ENCODE results near the gene EIF4ENIF1. TPM values are rescaled to one million over a fixed set of nuclear protein-coding genes. Genes with fewer than 3 reads are reported as not detected.
"Not testable (repeated sequence)": the region's sequence is repeated elsewhere in the genome, so short reads cannot be mapped to it uniquely, and the experiment has no call there.

Gene EIF4ENIF1
- total RNA-seq, 2 donors from 2014 or later, result 46.9 to 48.6 TPM

GRCh38 chr22:31488988-31489617 is 539 bp downstream of the EIF4ENIF1 start:
- Mint-ChIP-seq H3K27me3 (ENCODE audit: low read depth) (no peaks in the 10 kb centered on the region), H3K27ac (peak overlapping the region; percentile 93), H3K9me3 (no peaks in the 10 kb centered on the region), H3K36me3 (ENCODE audit: insufficient read depth in 2 of 2) (peaks cover 11 to 21% of the 10 kb centered on the region in 2 donors), H3K4me3 (peak overlapping the region; percentile 86 to 97), H3K4me1 (ENCODE audit: low read depth) (peaks cover 68% of the 10 kb centered on the region)
- ATAC-seq (replicated peaks in 1 of 2) (peak; percentile 41 to 44), DNase-seq (peak; percentile 43 to 44)

GRCh38 chr22:31488346-31488883 is 1.2 kb downstream of the EIF4ENIF1 start:
- Mint-ChIP-seq H3K9me3 (no peaks in the 10 kb centered on the region), H3K36me3 (ENCODE audit: insufficient read depth in 2 of 2) (peaks cover 11 to 23% of the 10 kb centered on the region in 2 donors), H3K27ac (peak overlapping the region; percentile 93), H3K4me1 (ENCODE audit: low read depth) (peaks cover 65% of the 10 kb centered on the region), H3K27me3 (ENCODE audit: low read depth) (no peaks in the 10 kb centered on the region), H3K4me3 (peak overlapping the region; percentile 86 to 97)
- ATAC-seq (replicated peaks in 1 of 2), result no peak
- DNase-seq, result no peak

- Mint-ChIP-seq H3K4me3 (peak overlapping the region; percentile 33 to 67), H3K27ac (peak overlapping the region; percentile 66)
Measured at GRCh38 chr22:31486951-31487350, 2.7 kb downstream of the EIF4ENIF1 start.

GRCh38 chr22:31486369-31486768 is 3.3 kb downstream of the EIF4ENIF1 start:
- not testable (repeated sequence) for H3K27ac Mint-ChIP-seq; H3K4me3 Mint-ChIP-seq; DNase-seq; ATAC-seq (replicated peaks in 1 of 2); H3K9me3 Mint-ChIP-seq; H3K27me3 Mint-ChIP-seq (ENCODE audit: low read depth)
- peaks cover 13 to 38% of the 10 kb centered on the region in 2 donors for H3K36me3 Mint-ChIP-seq (ENCODE audit: insufficient read depth in 2 of 2)
- peaks cover 72% of the 10 kb centered on the region for H3K4me1 Mint-ChIP-seq (ENCODE audit: low read depth)

More at GRCh38 chr22:31486951-31487350, 2.7 kb downstream of the EIF4ENIF1 start:
- Mint-ChIP-seq H3K27me3 (ENCODE audit: low read depth) (no peaks in the 10 kb centered on the region), H3K9me3 (no peaks in the 10 kb centered on the region), H3K36me3 (ENCODE audit: insufficient read depth in 2 of 2) (peaks cover 11 to 32% of the 10 kb centered on the region in 2 donors), H3K4me1 (ENCODE audit: low read depth) (peaks cover 72% of the 10 kb centered on the region)
- no peak for ATAC-seq (replicated peaks in 1 of 2)
- no peak for DNase-seq

- H3K27me3 Mint-ChIP-seq (ENCODE audit: low read depth); H3K9me3 Mint-ChIP-seq; H3K4me3 Mint-ChIP-seq; ATAC-seq (replicated peaks in 1 of 2); DNase-seq: not testable (repeated sequence)
- H3K27ac Mint-ChIP-seq, result peak overlapping the region; percentile 68
- peaks cover 54% of the 10 kb centered on the region for H3K4me1 Mint-ChIP-seq (ENCODE audit: low read depth)
- peaks cover 10 to 56% of the 10 kb centered on the region in 2 donors for H3K36me3 Mint-ChIP-seq (ENCODE audit: insufficient read depth in 2 of 2)
Measured at GRCh38 chr22:31482470-31482869, 7.2 kb downstream of the EIF4ENIF1 start.

- ATAC-seq (replicated peaks in 1 of 2) (no peak), DNase-seq (no peak)
- Mint-ChIP-seq H3K27me3 (ENCODE audit: low read depth) (no peaks in the 10 kb centered on the region), H3K36me3 (ENCODE audit: insufficient read depth in 2 of 2) (peaks cover 6 to 56% of the 10 kb centered on the region in 2 donors), H3K4me1 (ENCODE audit: low read depth) (peaks cover 56% of the 10 kb centered on the region), H3K4me3 (no peak overlapping the region), H3K9me3 (no peaks in the 10 kb centered on the region), H3K27ac (no peak overlapping the region)
Measured at GRCh38 chr22:31481129-31481528, 8.5 kb downstream of the EIF4ENIF1 start.

- Mint-ChIP-seq H3K36me3 (ENCODE audit: insufficient read depth in 2 of 2) (peaks cover 6 to 46% of the 10 kb centered on the region in 2 donors), H3K4me3 (no peak overlapping the region), H3K4me1 (ENCODE audit: low read depth) (peaks cover 35% of the 10 kb centered on the region), H3K27me3 (ENCODE audit: low read depth) (no peaks in the 10 kb centered on the region), H3K9me3 (no peaks in the 10 kb centered on the region), H3K27ac (no peak overlapping the region)
- DNase-seq (no peak), ATAC-seq (replicated peaks in 1 of 2) (no peak)
Measured at GRCh38 chr22:31477329-31477728, 12.3 kb downstream of the EIF4ENIF1 start.

GRCh38 chr22:31475800-31476199 is 13.8 kb downstream of the EIF4ENIF1 start:
- ATAC-seq (replicated peaks in 1 of 2) (no peak), DNase-seq (no peak)
- peaks cover 22% of the 10 kb centered on the region for H3K4me1 Mint-ChIP-seq (ENCODE audit: low read depth)
- H3K36me3 Mint-ChIP-seq (ENCODE audit: insufficient read depth in 2 of 2), result peaks cover 5 to 39% of the 10 kb centered on the region in 2 donors
- H3K27me3 Mint-ChIP-seq (ENCODE audit: low read depth), result no peaks in the 10 kb centered on the region
- H3K27ac Mint-ChIP-seq, result no peak overlapping the region
- H3K9me3 Mint-ChIP-seq, result no peaks in the 10 kb centered on the region
- no peak overlapping the region for H3K4me3 Mint-ChIP-seq

GRCh38 chr22:31474743-31475142 is 14.9 kb downstream of the EIF4ENIF1 start:
- ATAC-seq (replicated peaks in 1 of 2) (no peak), DNase-seq (no peak)
- H3K4me1 Mint-ChIP-seq (ENCODE audit: low read depth), result peaks cover 22% of the 10 kb centered on the region
- no peaks in the 10 kb centered on the region for H3K9me3 Mint-ChIP-seq
- H3K36me3 Mint-ChIP-seq (ENCODE audit: insufficient read depth in 2 of 2), result peaks cover 3 to 31% of the 10 kb centered on the region in 2 donors
- H3K27me3 Mint-ChIP-seq (ENCODE audit: low read depth), result no peaks in the 10 kb centered on the region
- H3K4me3 Mint-ChIP-seq, result no peak overlapping the region
- H3K27ac Mint-ChIP-seq, result no peak overlapping the region

- Mint-ChIP-seq H3K4me3 (no peak overlapping the region), H3K4me1 (ENCODE audit: low read depth) (peaks cover 11% of the 10 kb centered on the region), H3K27me3 (ENCODE audit: low read depth) (no peaks in the 10 kb centered on the region), H3K27ac (peak overlapping the region; percentile 68), H3K9me3 (no peaks in the 10 kb centered on the region), H3K36me3 (ENCODE audit: insufficient read depth in 2 of 2) (peaks cover 3 to 34% of the 10 kb centered on the region in 2 donors)
- no peak for ATAC-seq (replicated peaks in 1 of 2)
- DNase-seq, result no peak
Measured at GRCh38 chr22:31465307-31465706, 24.3 kb downstream of the EIF4ENIF1 start.

GRCh38 chr22:31461699-31462098 is 27.9 kb downstream of the EIF4ENIF1 start:
- Mint-ChIP-seq H3K9me3 (no peaks in the 10 kb centered on the region), H3K27ac (no peak overlapping the region), H3K4me1 (ENCODE audit: low read depth) (peaks cover 10% of the 10 kb centered on the region), H3K27me3 (ENCODE audit: low read depth) (no peaks in the 10 kb centered on the region), H3K4me3 (no peak overlapping the region), H3K36me3 (ENCODE audit: insufficient read depth in 2 of 2) (peaks cover 6 to 36% of the 10 kb centered on the region in 2 donors)
- ATAC-seq (replicated peaks in 1 of 2) (no peak), DNase-seq (no peak)

- DNase-seq (peak in 1 of 2 donors; percentile 8), ATAC-seq (replicated peaks in 1 of 2) (peak; percentile 58 to 66)
- Mint-ChIP-seq H3K27me3 (ENCODE audit: low read depth) (no peaks in the 10 kb centered on the region), H3K36me3 (ENCODE audit: insufficient read depth in 2 of 2) (peaks cover 0 to 14% of the 10 kb centered on the region in 2 donors), H3K4me1 (ENCODE audit: low read depth) (peaks cover 8% of the 10 kb centered on the region), H3K9me3 (no peaks in the 10 kb centered on the region), H3K27ac (no peak overlapping the region), H3K4me3 (no peak overlapping the region)
Measured at GRCh38 chr22:31451709-31452571, 37.7 kb downstream of the EIF4ENIF1 start.

GRCh38 chr22:31449506-31449905 is 40.1 kb downstream of the EIF4ENIF1 start:
- DNase-seq (no peak), ATAC-seq (replicated peaks in 1 of 2) (no peak)
- Mint-ChIP-seq H3K36me3 (ENCODE audit: insufficient read depth in 2 of 2) (peaks cover 4 to 20% of the 10 kb centered on the region in 2 donors), H3K4me3 (no peak overlapping the region), H3K9me3 (no peaks in the 10 kb centered on the region), H3K27me3 (ENCODE audit: low read depth) (no peaks in the 10 kb centered on the region), H3K4me1 (ENCODE audit: low read depth) (peaks cover 20% of the 10 kb centered on the region), H3K27ac (peak overlapping the region; percentile 28)
